Nephron progenitor cell (in vitro differentiated cells): ENCODE measurements around the gene SEPTIN3.

Experiments used
- DNase-seq: peaks from one replicate; pipeline ENCODE4 v3.0.0; 2021
- H3K27ac Mint-ChIP-seq: 2 replicates; pipeline ENCODE4 v1.8.0; 2021; ENCODE audit warnings: mild to moderate bottlenecking, moderate library complexity, mixed read lengths
- H3K27me3 Mint-ChIP-seq: 2 replicates; pipeline ENCODE4 v1.8.0; 2021; ENCODE audit warnings: mild to moderate bottlenecking, low read depth, mixed read lengths; ENCODE audit not compliant: poor library complexity
- H3K36me3 Mint-ChIP-seq: 2 replicates; pipeline ENCODE4 v1.8.0; 2021; ENCODE audit warnings: low read depth, mixed read lengths
- H3K4me1 Mint-ChIP-seq: 2 replicates; pipeline ENCODE4 v1.8.0; 2021; ENCODE audit warnings: mixed read lengths
- H3K4me3 Mint-ChIP-seq: 2 replicates; pipeline ENCODE4 v1.8.0; 2021; ENCODE audit warnings: mild to moderate bottlenecking, moderate library complexity, mixed read lengths
- H3K9me3 Mint-ChIP-seq: 2 replicates; pipeline ENCODE4 v1.8.0; 2021; ENCODE audit warnings: mild to moderate bottlenecking, moderate library complexity, mixed read lengths
- CTCF ChIP-seq: fragments of 200-600 bp; sonication (generic); IDR thresholded peaks from 2 replicates; pipeline ENCODE4 v1.5.0; 2021; ENCODE audit warnings: antibody characterized with exemption

SEPTIN3 gene

DNA sequence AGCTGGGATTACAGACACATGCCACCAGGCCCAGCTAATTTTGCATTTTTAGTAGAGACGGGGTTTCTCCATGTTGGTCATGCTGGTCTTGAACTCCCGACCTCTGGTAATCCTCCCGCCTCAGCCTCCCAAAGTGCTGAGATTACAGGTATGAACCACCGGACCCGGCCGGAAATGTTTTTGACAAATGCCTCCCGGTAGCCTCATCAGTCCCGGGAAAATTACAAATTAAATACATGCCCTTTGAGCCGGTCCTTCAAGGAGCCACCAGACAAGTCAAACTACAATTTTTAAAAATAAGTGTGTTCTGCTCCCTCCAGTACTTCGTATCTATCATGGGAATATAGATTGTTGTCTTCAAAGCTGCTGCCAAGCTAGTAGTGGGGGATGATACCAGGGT, 46.9 kb downstream of the SEPTIN3 start:
- H3K9me3 Mint-ChIP-seq: peaks cover 13% of the 10 kb centered on the region
- no peaks in the 10 kb centered on the region for H3K36me3 Mint-ChIP-seq
- no peak overlapping the region for H3K27ac Mint-ChIP-seq

DNA sequence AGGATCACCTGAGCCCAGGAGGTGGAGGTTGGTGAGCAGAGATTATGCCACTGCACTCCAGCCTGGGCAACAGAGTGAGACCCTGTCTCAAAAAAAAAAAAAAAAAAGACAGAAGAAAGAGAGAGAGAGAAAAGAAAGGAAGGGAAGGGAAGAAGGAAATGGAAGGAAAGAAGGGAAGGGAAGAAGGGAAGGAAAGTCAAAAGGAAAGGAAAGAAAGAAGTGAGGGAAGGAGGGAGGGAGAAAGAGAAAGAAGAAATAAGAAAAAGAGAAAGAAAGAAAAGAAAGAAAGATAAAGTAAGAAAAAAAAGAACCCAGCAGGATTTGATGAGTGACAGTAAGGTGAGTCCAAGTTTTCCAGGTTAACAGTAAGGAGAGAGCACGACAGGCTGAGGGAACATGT, 49.0 kb downstream of the SEPTIN3 start:
- no peaks in the 10 kb centered on the region for H3K36me3 Mint-ChIP-seq
- no peak overlapping the region for H3K4me3 Mint-ChIP-seq
- peaks cover 55% of the 10 kb centered on the region for H3K27me3 Mint-ChIP-seq
- no peaks in the 10 kb centered on the region for H3K4me1 Mint-ChIP-seq
- no peak for TF ChIP-seq CTCF
- no peak for DNase-seq
- H3K27ac Mint-ChIP-seq: no peak overlapping the region
- H3K9me3 Mint-ChIP-seq: no peaks in the 10 kb centered on the region

More for the DNA sequence above, 46.9 kb downstream of the SEPTIN3 start:
- Mint-ChIP-seq H3K27me3 (peaks cover 56% of the 10 kb centered on the region), H3K4me1 (no peaks in the 10 kb centered on the region), H3K4me3 (no peak overlapping the region)
- no peak for DNase-seq
- no peak for TF ChIP-seq CTCF
